HepG2 (cell line): ENCODE results near the gene NSF. TPM values are rescaled to one million over a fixed set of nuclear protein-coding genes. Genes with fewer than 3 reads are reported as not detected.

ENCODE experiments used
- ATAC-seq: fragments of 200-7000 bp; cut with Tn5 transposase; 3 replicates; pipeline ENCODE4 v1.9.1; 2020; ENCODE audit warnings: mild to moderate bottlenecking, moderate library complexity
- BruUV-seq: library from RNA; stranded (reverse); fragments of 400-500 nt; replicated peaks from 2 replicates; lab custom pipeline; 2021; lab: Mats Ljungman, UMichigan
- CTCF ChIA-PET: fragments of 300-600 bp; formaldehyde crosslinking; extraction: SDS; loops from one replicate; lab custom pipeline; 2021; ENCODE audit warnings: low total read pairs, inconsistent platforms, low intra/inter-chr PET ratio; lab: Yijun Ruan, JAX
- POLR2A ChIA-PET: fragments of 350-600 bp; sonication (Branson Sonifier 250); formaldehyde crosslinking; loops from one replicate; lab custom pipeline; 2020; ENCODE audit warnings: antibody characterized with exemption, inconsistent platforms; lab: Yijun Ruan, JAX
- DNase-seq: peaks from one replicate; pipeline ENCODE4 v3.0.0-alpha.2; 2015; ENCODE audit warnings: low spot score
- FAIRE-seq: peaks from 3 replicates; lab custom pipeline; 2011; peaks lifted over from hg19 to GRCh38; lab: Jason Lieb, UNC
- H2AFZ ChIP-seq: one replicate; pipeline ENCODE4 v1.6.1; 2011; ENCODE audit warnings: low read length, inconsistent platforms
- H3K27ac ChIP-seq: fragments of 300-600 bp; 3 replicates; pipeline ENCODE4 v1.8.0; 2011; ENCODE audit warnings: mixed run types, mild to moderate bottlenecking, mixed read lengths, low read length, inconsistent platforms; ENCODE audit not compliant: insufficient read depth; ENCODE audit errors: extremely low read length
- H3K27me3 ChIP-seq, 2 experiments: fragments of 200-600 bp in 1 of 2; 2 replicates in 1 of 2; 3 replicates in 1 of 2; pipeline versions ENCODE4 v1.6.0 to v1.8.0; 2011; ENCODE audit warnings: low read length in 2 of 2, mild to moderate bottlenecking in 2 of 2, moderate library complexity in 2 of 2, inconsistent platforms in 1 of 2; ENCODE audit not compliant: insufficient read depth in 2 of 2, control insufficient read depth in 1 of 2
- H3K36me3 ChIP-seq, 2 experiments: fragments of 200-600 bp in 1 of 2; replicated peaks in 1 of 2; 2 replicates in 1 of 2; 3 replicates in 1 of 2; pipeline versions ENCODE4 v1.5.1 to v1.8.0; 2011; ENCODE audit warnings: low read length in 2 of 2, inconsistent platforms in 1 of 2; ENCODE audit not compliant: insufficient read depth in 2 of 2, control insufficient read depth in 1 of 2
- H3K4me1 ChIP-seq: 2 replicates; pipeline ENCODE4 v1.5.1; 2012; ENCODE audit warnings: low read length, inconsistent platforms; ENCODE audit not compliant: insufficient read depth
- H3K4me2 ChIP-seq: 2 replicates; pipeline ENCODE4 v1.6.0; 2011; ENCODE audit warnings: low read depth, low read length, inconsistent platforms
- H3K4me3 ChIP-seq, 3 experiments: fragments of 200-600 bp in 1 of 3; sonication (generic), shearing (Covaris generic) in 1 of 3; replicated peaks in 1 of 3; 2 replicates each; pipeline ENCODE4 v1.5.1; 2011 to 2016; ENCODE audit warnings: low read length in 3 of 3, inconsistent platforms in 2 of 3, low read depth in 2 of 3, mild to moderate bottlenecking in 2 of 3, control low read depth in 1 of 3, mixed read lengths in 1 of 3; ENCODE audit not compliant: insufficient read depth in 1 of 3
- H3K79me2 ChIP-seq: one replicate; pipeline ENCODE4 v1.6.1; 2011; ENCODE audit warnings: low read length, inconsistent platforms; ENCODE audit not compliant: insufficient read depth
- H3K9ac ChIP-seq: 2 replicates; pipeline ENCODE4 v1.6.0; 2011; ENCODE audit warnings: mild to moderate bottlenecking, low read depth, low read length, inconsistent platforms; ENCODE audit not compliant: insufficient read depth
- H3K9me3 ChIP-seq: 2 replicates; pipeline ENCODE4 v1.5.1; 2012; ENCODE audit warnings: mild to moderate bottlenecking, low read length
- H4K20me1 ChIP-seq: 2 replicates; pipeline ENCODE4 v1.6.0; 2011; ENCODE audit warnings: inconsistent platforms, mild to moderate bottlenecking, low read length, moderate library complexity; ENCODE audit not compliant: insufficient read depth
- ATAD3A ChIP-seq: sonication (generic); formaldehyde crosslinking; IDR thresholded peaks from 2 replicates; pipeline ENCODE4 v1.4.0; 2020; ENCODE audit warnings: missing genetic modification reagents
- FOXK1 ChIP-seq: sonication (generic); formaldehyde crosslinking; IDR thresholded peaks from 2 replicates; pipeline ENCODE4 v1.4.0; 2020; ENCODE audit warnings: low read depth, missing genetic modification reagents, borderline replicate concordance
- KLF15 ChIP-seq: sonication (generic); formaldehyde crosslinking; IDR thresholded peaks from 2 replicates; pipeline ENCODE4 v1.8.1; 2023; ENCODE audit warnings: borderline replicate concordance, mild to moderate bottlenecking, inconsistent platforms, missing genetic modification reagents, mixed read lengths
- NCOR1 ChIP-seq: fragments of 200-600 bp; sonication (generic); IDR thresholded peaks from 2 replicates; pipeline ENCODE4 v1.7.0; 2017; ENCODE audit warnings: antibody characterized with exemption, low read length, borderline replicate concordance
- NFE2L1 ChIP-seq: sonication (generic); formaldehyde crosslinking; IDR thresholded peaks from 2 replicates; pipeline ENCODE4 v1.4.0; 2020; ENCODE audit warnings: missing genetic modification reagents, mild to moderate bottlenecking, borderline replicate concordance
- NPAS2 ChIP-seq: sonication (generic); formaldehyde crosslinking; IDR thresholded peaks from 2 replicates; pipeline ENCODE4 v1.8.0; 2022; ENCODE audit warnings: mild to moderate bottlenecking, missing genetic modification reagents, borderline replicate concordance
- XRCC5 ChIP-seq: fragments of 200-400 bp; formaldehyde crosslinking; optimal IDR thresholded peaks from 2 replicates; pipeline ENCODE3; 2017; ENCODE audit warnings: mild to moderate bottlenecking, low read length
- ZNF550 ChIP-seq: sonication (generic); formaldehyde crosslinking; IDR thresholded peaks from 2 replicates; pipeline ENCODE4 v1.4.0; 2020; ENCODE audit warnings: mild to moderate bottlenecking, missing genetic modification reagents, borderline replicate concordance
- ZNF709 ChIP-seq: sonication (generic); formaldehyde crosslinking; IDR thresholded peaks from 2 replicates; pipeline ENCODE4 v1.5.0; 2020; ENCODE audit warnings: mild to moderate bottlenecking, missing genetic modification reagents
- ZNF747 ChIP-seq: sonication (generic); formaldehyde crosslinking; IDR thresholded peaks from 2 replicates; pipeline ENCODE4 v1.8.1; 2023; ENCODE audit warnings: missing genetic modification reagents, mild to moderate bottlenecking, borderline replicate concordance
- ZNF883 ChIP-seq: sonication (generic); formaldehyde crosslinking; IDR thresholded peaks from 2 replicates; pipeline ENCODE4 v1.5.1; 2020; ENCODE audit warnings: mild to moderate bottlenecking, missing genetic modification reagents; ENCODE audit errors: not compliant biosample characterization
- WGBS: methylation state at CpG from one replicate; pipeline ENCODE4 v1.1.6; 2017; ENCODE audit warnings: low lambda C conversion rate; 5-methylcytosine and 5-hydroxymethylcytosine counted together
- in situ Hi-C: cut with HindIII; loops from 2 replicates; pipeline ENCODE4 v1.10.0; 2017; ENCODE audit warnings: low pct_unique_long_range_greater_than_20kb; ENCODE audit not compliant: extremely low pct_ligation_motif_present
- intact Hi-C: fragments of 100-400 bp; cut with micrococcal nuclease; formaldehyde crosslinking; loops from one replicate; pipeline ENCODE4 v1.10.0; 2022; ENCODE audit not compliant: unreplicated experiment
- polyA plus RNA-seq, 8 experiments: library from polyadenylated mRNA; depleted of rRNA in 3 of 8; stranded (reverse) in 7 of 8; unstranded in 1 of 8; fragments of >200 nt; fragmentation: Illumina TruSeq in 4 of 8; extraction: Trizol in 4 of 8; gene quantifications; 2 replicates each; pipeline versions ENCODE4 v1.2.1 to v1.2.3, GENCODE V29; 2011 to 2016; ENCODE audit warnings: low read depth in 4 of 8, missing spikeins in 1 of 8, mixed read lengths in 1 of 8; ENCODE audit not compliant: insufficient read depth in 1 of 8
- total RNA-seq, 5 experiments: library from RNA; depleted of rRNA; stranded (reverse); fragments of >200 nt; fragmentation: Illumina TruSeq; extraction: Trizol; gene quantifications; 2 replicates each; pipeline ENCODE4 v1.2.3, GENCODE V29; 2016; ENCODE audit warnings: low read depth in 1 of 5
- TF ChIP-seq, protein P1 (sequence below): sonication (generic); formaldehyde crosslinking; conservative IDR thresholded peaks from 2 replicates; pipeline ENCODE4 v1.4.0; 2020; ENCODE audit warnings: mild to moderate bottlenecking, missing genetic modification reagents, moderate library complexity
- TF ChIP-seq, protein P2 (sequence below): sonication (generic); formaldehyde crosslinking; conservative IDR thresholded peaks from 2 replicates; pipeline ENCODE4 v1.4.0; 2020; ENCODE audit warnings: missing genetic modification reagents

Gene NSF
- total and polyA plus RNA-seq, 2 of the 13 experiments (the other 11 are each of a cell fraction or from before 2014, with no cell fraction given), result 21.9 to 37.8 TPM

DNA sequence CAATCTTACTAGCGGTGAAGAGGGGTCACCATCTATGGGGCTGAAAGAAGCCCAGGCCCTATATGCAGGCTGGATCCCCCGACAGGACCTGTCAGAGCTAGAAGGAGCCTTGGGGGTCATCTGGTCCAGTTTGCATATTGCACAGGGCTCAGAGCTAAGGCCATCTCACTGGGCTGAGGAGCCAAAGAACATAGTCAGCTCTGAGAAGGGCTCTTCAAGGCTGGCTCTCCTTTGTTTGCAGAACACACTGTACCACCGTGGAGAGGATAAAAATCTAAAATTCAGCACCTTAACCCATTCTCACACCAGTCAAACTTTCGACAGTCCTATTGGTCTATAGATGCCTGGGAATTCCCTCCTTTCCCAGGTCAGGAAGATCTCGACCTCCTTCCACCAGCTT is 203.8 kb downstream of the NSF start:
- peaks cover 7 to 66% of the 10 kb centered on the region in 2 experiments for H3K27me3 ChIP-seq
- ChIA-PET CTCF (no interaction called here), POLR2A (no interaction called here)
- no peak overlapping the region for H3K27ac ChIP-seq
- H4K20me1 ChIP-seq, result no peaks in the 10 kb centered on the region
- FAIRE-seq (no peak), ATAC-seq (no peak), DNase-seq (no peak)
- H3K4me2 ChIP-seq, result no peak overlapping the region
- H3K36me3 ChIP-seq, result no peaks in the 10 kb centered on the region
- intact Hi-C loops, result no loop called here
- H3K9ac ChIP-seq, result no peak overlapping the region
- peaks cover 19% of the 10 kb centered on the region for H3K4me1 ChIP-seq
- in situ Hi-C loops, result no loop called here
- no peak overlapping the region for H3K4me3 ChIP-seq
- 31% methylated on average over 5 of the region's 5 CpGs for whole genome bisulfite sequencing
- H3K79me2 ChIP-seq, result no peaks in the 10 kb centered on the region
- H2AFZ ChIP-seq, result no peak overlapping the region
- no peak for TF ChIP-seq ZNF883 (CRISPR knock-in tag)
- TF ChIP-seq ZNF550 (CRISPR knock-in tag), result no peak
- TF ChIP-seq, protein P1, sequence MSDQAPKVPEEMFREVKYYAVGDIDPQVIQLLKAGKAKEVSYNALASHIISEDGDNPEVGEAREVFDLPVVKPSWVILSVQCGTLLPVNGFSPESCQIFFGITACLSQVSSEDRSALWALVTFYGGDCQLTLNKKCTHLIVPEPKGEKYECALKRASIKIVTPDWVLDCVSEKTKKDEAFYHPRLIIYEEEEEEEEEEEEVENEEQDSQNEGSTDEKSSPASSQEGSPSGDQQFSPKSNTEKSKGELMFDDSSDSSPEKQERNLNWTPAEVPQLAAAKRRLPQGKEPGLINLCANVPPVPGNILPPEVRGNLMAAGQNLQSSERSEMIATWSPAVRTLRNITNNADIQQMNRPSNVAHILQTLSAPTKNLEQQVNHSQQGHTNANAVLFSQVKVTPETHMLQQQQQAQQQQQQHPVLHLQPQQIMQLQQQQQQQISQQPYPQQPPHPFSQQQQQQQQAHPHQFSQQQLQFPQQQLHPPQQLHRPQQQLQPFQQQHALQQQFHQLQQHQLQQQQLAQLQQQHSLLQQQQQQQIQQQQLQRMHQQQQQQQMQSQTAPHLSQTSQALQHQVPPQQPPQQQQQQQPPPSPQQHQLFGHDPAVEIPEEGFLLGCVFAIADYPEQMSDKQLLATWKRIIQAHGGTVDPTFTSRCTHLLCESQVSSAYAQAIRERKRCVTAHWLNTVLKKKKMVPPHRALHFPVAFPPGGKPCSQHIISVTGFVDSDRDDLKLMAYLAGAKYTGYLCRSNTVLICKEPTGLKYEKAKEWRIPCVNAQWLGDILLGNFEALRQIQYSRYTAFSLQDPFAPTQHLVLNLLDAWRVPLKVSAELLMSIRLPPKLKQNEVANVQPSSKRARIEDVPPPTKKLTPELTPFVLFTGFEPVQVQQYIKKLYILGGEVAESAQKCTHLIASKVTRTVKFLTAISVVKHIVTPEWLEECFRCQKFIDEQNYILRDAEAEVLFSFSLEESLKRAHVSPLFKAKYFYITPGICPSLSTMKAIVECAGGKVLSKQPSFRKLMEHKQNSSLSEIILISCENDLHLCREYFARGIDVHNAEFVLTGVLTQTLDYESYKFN (CRISPR knock-in tag), result no peak
- no peak for TF ChIP-seq NFE2L1 (CRISPR knock-in tag)
- TF ChIP-seq KLF15, result no peak
- TF ChIP-seq, protein P2, sequence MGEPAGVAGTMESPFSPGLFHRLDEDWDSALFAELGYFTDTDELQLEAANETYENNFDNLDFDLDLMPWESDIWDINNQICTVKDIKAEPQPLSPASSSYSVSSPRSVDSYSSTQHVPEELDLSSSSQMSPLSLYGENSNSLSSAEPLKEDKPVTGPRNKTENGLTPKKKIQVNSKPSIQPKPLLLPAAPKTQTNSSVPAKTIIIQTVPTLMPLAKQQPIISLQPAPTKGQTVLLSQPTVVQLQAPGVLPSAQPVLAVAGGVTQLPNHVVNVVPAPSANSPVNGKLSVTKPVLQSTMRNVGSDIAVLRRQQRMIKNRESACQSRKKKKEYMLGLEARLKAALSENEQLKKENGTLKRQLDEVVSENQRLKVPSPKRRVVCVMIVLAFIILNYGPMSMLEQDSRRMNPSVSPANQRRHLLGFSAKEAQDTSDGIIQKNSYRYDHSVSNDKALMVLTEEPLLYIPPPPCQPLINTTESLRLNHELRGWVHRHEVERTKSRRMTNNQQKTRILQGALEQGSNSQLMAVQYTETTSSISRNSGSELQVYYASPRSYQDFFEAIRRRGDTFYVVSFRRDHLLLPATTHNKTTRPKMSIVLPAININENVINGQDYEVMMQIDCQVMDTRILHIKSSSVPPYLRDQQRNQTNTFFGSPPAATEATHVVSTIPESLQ (CRISPR knock-in tag), result no peak
- no peak for TF ChIP-seq ZNF709 (CRISPR knock-in tag)
- no peak for TF ChIP-seq ZNF747 (CRISPR knock-in tag)
- TF ChIP-seq FOXK1, result no peak
- no peak for TF ChIP-seq XRCC5
- TF ChIP-seq NCOR1, result no peak
- TF ChIP-seq ATAD3A (CRISPR knock-in tag), result no peak
- no peak for TF ChIP-seq NPAS2
- BruUV-seq, result no TSS peak
- no peaks in the 10 kb centered on the region for H3K9me3 ChIP-seq
